Measurements from ENCODE around the gene TSKU. TPM values are rescaled to one million over a fixed set of nuclear protein-coding genes. Genes with fewer than 3 reads are reported as not detected.

TSKU gene
- polyA plus RNA-seq, 1 of the 3 experiments (the other 2 are of a cell fraction), result 20.7 TPM

GRCh38 chr11:76744186-76745043 lies 38.7 kb upstream of the TSKU start:
- no peak overlapping the region for H3K4me3 ChIP-seq (ENCODE audit: low read depth in 2 of 2, low read length in 1 of 2)
- H4K20me1 ChIP-seq (ENCODE audit: insufficient read depth), result no peaks in the 10 kb centered on the region
- H3K9ac ChIP-seq, result no peak overlapping the region
- H3K27me3 ChIP-seq (ENCODE audit: insufficient read depth), result no peaks in the 10 kb centered on the region
- H3K79me2 ChIP-seq (ENCODE audit: insufficient read depth), result no peaks in the 10 kb centered on the region
- no peak overlapping the region for H3K4me2 ChIP-seq
- no peaks in the 10 kb centered on the region for H3F3A ChIP-seq (replicated peaks; ENCODE audit: insufficient read depth)
- CTCF ChIA-PET, result interaction anchor here (1.2 to 4.6 kb wide), 3 partner anchors 10 to 301 kb away, joined by 3 to 23 read pairs (median 23); no protein-coding TSS in a partner anchor
- H3K27ac ChIP-seq (ENCODE audit: low read depth in 2 of 2, low read length in 1 of 2), result no peak overlapping the region
- H3K9me3 ChIP-seq, result no peaks in the 10 kb centered on the region
- no peaks in the 10 kb centered on the region for H3K36me3 ChIP-seq (replicated peaks in 1 of 2; ENCODE audit: control insufficient read depth in 1 of 2, insufficient read depth in 2 of 2, low read length in 1 of 2)
- peak; percentile 32 for DNase-seq
- H3K4me1 ChIP-seq (ENCODE audit: control insufficient read depth in 1 of 2, insufficient read depth in 2 of 2, low read depth in 1 of 2, low read length in 1 of 2), result peaks cover 0 to 17% of the 10 kb centered on the region in 2 experiments; a peak in 1 of 4 replicates
- no peak overlapping the region for H2AFZ ChIP-seq (ENCODE audit: low read depth)
- TF ChIP-seq ELF1 (IDR thresholded peaks at IDR 0.05), result no peak
- H3K9me2 ChIP-seq, result no peaks in the 10 kb centered on the region
- POLR2A ChIA-PET, result no interaction called here
- 70% methylated on average over 14 of the region's 14 CpGs for WGBS (ENCODE audit: low lambda C conversion rate)

- WGBS (ENCODE audit: low lambda C conversion rate), result 61% methylated on average over 4 of the region's 4 CpGs
- POLR2A ChIA-PET, result no interaction called here
- CTCF ChIA-PET, result interaction anchor here (0.9 to 4.6 kb wide), 4 partner anchors 11 to 301 kb away, joined by 3 to 23 read pairs (median 14); no protein-coding TSS in a partner anchor
These were observed 38.1 kb upstream of the TSKU start for GRCh38 chr11:76745044-76745376.

More at GRCh38 chr11:76745044-76745376, 38.1 kb upstream of the TSKU start:
- Histone ChIP-seq H3K79me2 (ENCODE audit: insufficient read depth) (no peaks in the 10 kb centered on the region), H3F3A (replicated peaks; ENCODE audit: insufficient read depth) (no peaks in the 10 kb centered on the region), H3K9ac (no peak overlapping the region), H3K27ac (ENCODE audit: low read depth in 2 of 2, low read length in 1 of 2) (no peak overlapping the region), H3K4me2 (no peak overlapping the region), H3K9me3 (no peaks in the 10 kb centered on the region), H3K9me2 (no peaks in the 10 kb centered on the region), H3K4me3 (ENCODE audit: low read depth in 2 of 2, low read length in 1 of 2) (no peak overlapping the region), H3K4me1 (ENCODE audit: control insufficient read depth in 1 of 2, insufficient read depth in 2 of 2, low read depth in 1 of 2, low read length in 1 of 2) (peaks cover 0 to 17% of the 10 kb centered on the region in 2 experiments; a peak in 1 of 4 replicates), H3K36me3 (replicated peaks in 1 of 2; ENCODE audit: control insufficient read depth in 1 of 2, insufficient read depth in 2 of 2, low read length in 1 of 2) (no peaks in the 10 kb centered on the region), H2AFZ (ENCODE audit: low read depth) (no peak overlapping the region), H4K20me1 (ENCODE audit: insufficient read depth) (no peaks in the 10 kb centered on the region), H3K27me3 (ENCODE audit: insufficient read depth) (no peaks in the 10 kb centered on the region)
- DNase-seq, result no peak
- TF ChIP-seq USF1 (IDR thresholded peaks at IDR 0.05; ENCODE audit: borderline replicate concordance, low read depth) (no peak), USF2 (IDR thresholded peaks at IDR 0.05; ENCODE audit: borderline replicate concordance, low read depth, low read length) (no peak), CTCF (IDR thresholded peaks at IDR 0.05) (no peak), RAD21 (IDR thresholded peaks at IDR 0.05; ENCODE audit: low read length) (no peak), EZH2phosphoT487 (IDR thresholded peaks at IDR 0.05; ENCODE audit: borderline replicate concordance, low read depth) (no peak), SMC3 (IDR thresholded peaks at IDR 0.05; ENCODE audit: low read depth, low read length) (no peak), GABPA (IDR thresholded peaks at IDR 0.05; ENCODE audit: low read depth) (no peak)

Data from SK-N-SH (cell line).